Ramos (cell line): ENCODE measurements around the gene SYNRG.
"Not testable (repeated sequence)": the region's sequence is repeated elsewhere in the genome, so short reads cannot be mapped to it uniquely, and the experiment has no call there.

Experiments used
- in situ Hi-C: fragments of 300-500 bp; cut with MboI; formaldehyde crosslinking; loops from one replicate; pipeline ENCODE4 v1.14.3; 2022; ENCODE audit warnings: low sequenced_read_pairs; ENCODE audit not compliant: unreplicated experiment

The SYNRG gene

GRCh38 chr17:37609170-37610040, at the start of gene SYNRG:
Gene SYNRG, minus strand, starts transcription at chr17:37609418. Its CDS starts 63 bp downstream, at chr17:37609355.
- in situ Hi-C loops = no loop called here

- in situ Hi-C loops = no loop called here
These were observed 48.0 kb upstream of the SYNRG start for GRCh38 chr17:37657202-37657601.

- in situ Hi-C loops = no loop called here
These were observed 42.6 kb upstream of the SYNRG start for GRCh38 chr17:37651849-37652248.

- in situ Hi-C loops = no loop called here
These were observed 41.3 kb upstream of the SYNRG start for GRCh38 chr17:37650419-37651003.

GRCh38 chr17:37648555-37648954, 39.3 kb upstream of the SYNRG start:
- in situ Hi-C loops = no loop called here

GRCh38 chr17:37647856-37648255, 38.6 kb upstream of the SYNRG start:
- in situ Hi-C loops = no loop called here

GRCh38 chr17:37643869-37644268, 34.7 kb upstream of the SYNRG start:
- in situ Hi-C loops = no loop called here

- in situ Hi-C loops = no loop called here
These were observed 34.0 kb upstream of the SYNRG start, which contains the start of gene DDX52 for GRCh38 chr17:37643118-37643766. Gene DDX52, minus strand, starts transcription at chr17:37643446. Its CDS starts 26 bp downstream, at chr17:37643420.

- in situ Hi-C loops = no loop called here
These were observed 33.5 kb upstream of the SYNRG start for GRCh38 chr17:37642681-37643080.

- in situ Hi-C loops = no loop called here
These were observed 30.8 kb upstream of the SYNRG start for GRCh38 chr17:37640015-37640414.

GRCh38 chr17:37637956-37638355, 28.7 kb upstream of the SYNRG start:
- in situ Hi-C loops = no loop called here

- in situ Hi-C loops = not testable (repeated sequence)
These were observed 7.2 kb upstream of the SYNRG start for GRCh38 chr17:37616430-37616829.

- in situ Hi-C loops = no loop called here
These were observed 5.6 kb upstream of the SYNRG start for GRCh38 chr17:37614823-37615222.

- in situ Hi-C loops = no loop called here
These were observed 5.2 kb upstream of the SYNRG start for GRCh38 chr17:37614391-37614790.

GRCh38 chr17:37610971-37611370, 1.8 kb upstream of the SYNRG start:
- in situ Hi-C loops = no loop called here

GRCh38 chr17:37610041-37610420, 813 bp upstream of the SYNRG start:
- in situ Hi-C loops = not testable (repeated sequence)

- in situ Hi-C loops = no loop called here
These were observed 658 bp downstream of the SYNRG start for GRCh38 chr17:37608351-37609169.

GRCh38 chr17:37607637-37608331, 1.4 kb downstream of the SYNRG start:
- in situ Hi-C loops = no loop called here

- in situ Hi-C loops = no loop called here
These were observed 3.3 kb downstream of the SYNRG start for GRCh38 chr17:37605813-37606505.
